OCI-LY1 (cell line): ENCODE results near the gene LAMB2.

Experiments used
- H2AFZ ChIP-seq: fragments of 200-600 bp; sonication (generic), shearing (Covaris generic); 2 replicates; pipeline ENCODE4 v1.6.0; 2014; ENCODE audit warnings: antibody characterized with exemption, mild to moderate bottlenecking, low read length
- H3F3A ChIP-seq: fragments of 200-600 bp; sonication (generic), shearing (Covaris generic); 2 replicates; pipeline ENCODE4 v1.6.0; 2014; ENCODE audit warnings: mild to moderate bottlenecking, antibody characterized with exemption, low read length, moderate library complexity; ENCODE audit not compliant: insufficient read depth
- H3K27ac ChIP-seq: fragments of 200-600 bp; sonication (generic); 2 replicates; pipeline ENCODE4 v1.5.1; 2014; ENCODE audit warnings: low read length, mixed run types, mild to moderate bottlenecking, low read depth; ENCODE audit not compliant: poor library complexity, severe bottlenecking
- H3K27me3 ChIP-seq: fragments of 200-600 bp; sonication (generic); 2 replicates; pipeline ENCODE4 v1.6.0; 2014; ENCODE audit warnings: antibody characterized with exemption, mild to moderate bottlenecking, low read length, moderate library complexity; ENCODE audit not compliant: insufficient read depth
- H3K36me3 ChIP-seq: fragments of 200-600 bp; sonication (generic); 2 replicates; pipeline ENCODE4 v1.6.1; 2014; ENCODE audit warnings: mild to moderate bottlenecking, antibody characterized with exemption, low read length, moderate library complexity, mixed read lengths; ENCODE audit not compliant: insufficient read depth
- H3K4me1 ChIP-seq: fragments of 200-600 bp; sonication (generic); 2 replicates; pipeline ENCODE4 v1.5.1; 2014; ENCODE audit warnings: mild to moderate bottlenecking, low read length, moderate library complexity; ENCODE audit not compliant: insufficient read depth, severe bottlenecking
- H3K4me2 ChIP-seq: fragments of 200-600 bp; sonication (generic), shearing (Covaris generic); 2 replicates; pipeline ENCODE4 v1.6.1; 2014; ENCODE audit warnings: low read length
- H3K4me3 ChIP-seq: fragments of 200-600 bp; sonication (generic); 2 replicates; pipeline ENCODE4 v1.5.1; 2014; ENCODE audit warnings: low read length, low read depth, mild to moderate bottlenecking, mixed read lengths; ENCODE audit not compliant: poor library complexity, severe bottlenecking
- H3K79me2 ChIP-seq: fragments of 200-600 bp; shearing (Covaris generic); 2 replicates; pipeline ENCODE4 v1.6.1; 2016; ENCODE audit warnings: mixed run types, low read length, mixed read lengths; ENCODE audit not compliant: insufficient read depth
- H3K9ac ChIP-seq: fragments of 200-600 bp; sonication (generic), shearing (Covaris generic); 2 replicates; pipeline ENCODE4 v1.6.1; 2014; ENCODE audit warnings: mild to moderate bottlenecking, low read length, mixed read lengths
- H3K9me2 ChIP-seq: fragments of 200-600 bp; sonication (generic), shearing (Covaris generic); 2 replicates; pipeline ENCODE4 v1.6.1; 2014; ENCODE audit warnings: low read depth, mild to moderate bottlenecking, low read length, mixed read lengths
- H3K9me3 ChIP-seq: fragments of 200-600 bp; shearing (Covaris generic); 2 replicates; pipeline ENCODE4 v1.6.1; 2014; ENCODE audit warnings: low read length, mixed read lengths
- H4K20me1 ChIP-seq: fragments of 200-600 bp; sonication (generic), shearing (Covaris generic); 2 replicates; pipeline ENCODE4 v1.6.0; 2016; ENCODE audit warnings: mild to moderate bottlenecking, low read length; ENCODE audit not compliant: insufficient read depth
- CTCF ChIP-seq: fragments of 200-600 bp; sonication (generic), shearing (Covaris generic); IDR thresholded peaks from 2 replicates; pipeline ENCODE4 v1.5.1; 2017; ENCODE audit warnings: mild to moderate bottlenecking, antibody characterized with exemption, low read length, moderate library complexity, mixed read lengths
- EZH2 ChIP-seq: fragments of 200-600 bp; sonication (generic), shearing (Covaris generic); IDR thresholded peaks from 2 replicates; pipeline ENCODE4 v1.8.0; 2017; ENCODE audit warnings: borderline replicate concordance, mixed run types, mild to moderate bottlenecking, antibody characterized with exemption, low read length, moderate library complexity, mixed read lengths

LAMB2 gene

DNA sequence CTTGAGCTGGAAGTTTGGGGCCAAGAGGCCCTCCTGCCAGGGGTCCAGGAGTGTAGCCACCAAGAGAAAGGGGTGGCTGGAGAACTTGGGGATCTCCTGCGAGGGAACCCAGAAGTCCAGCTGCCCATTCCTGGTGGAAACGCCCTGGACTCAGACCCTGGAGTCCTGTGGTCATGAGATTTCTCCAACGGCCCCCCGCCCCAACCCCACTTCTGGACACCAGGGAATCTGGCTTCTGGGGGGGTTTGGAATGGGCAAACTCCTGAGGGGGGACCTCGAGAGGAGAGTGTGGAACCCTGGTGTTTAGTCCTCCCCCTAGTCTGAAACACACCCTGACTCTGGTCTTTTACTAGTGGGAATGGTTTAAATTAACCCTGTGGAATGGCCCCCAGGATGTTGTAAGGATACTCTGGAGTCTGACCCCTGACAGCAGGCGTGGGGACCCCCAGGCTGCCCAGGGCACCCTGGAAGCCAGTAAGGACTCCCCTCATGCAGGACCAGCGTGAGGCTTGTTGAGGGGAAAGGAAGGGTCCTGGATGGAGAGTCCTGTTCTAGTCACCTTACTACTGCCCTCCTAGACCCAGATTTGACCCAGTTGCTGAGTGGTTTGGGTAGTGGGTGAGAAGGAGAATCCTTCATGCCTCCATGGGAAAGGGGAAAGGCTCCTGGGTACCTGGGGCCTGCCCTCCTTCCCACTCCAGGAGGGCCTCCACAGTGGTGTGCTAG is 39.1 kb upstream of the LAMB2 start:
- no peaks in the 10 kb centered on the region for H3F3A ChIP-seq
- TF ChIP-seq EZH2 (no peak), CTCF (no peak)
- H3K4me3 ChIP-seq = peak overlapping the region; percentile 66
- no peaks in the 10 kb centered on the region for H3K36me3 ChIP-seq
- no peaks in the 10 kb centered on the region for H3K9me3 ChIP-seq
- H3K27me3 ChIP-seq = no peaks in the 10 kb centered on the region
- H3K27ac ChIP-seq = no peak overlapping the region
- H3K4me1 ChIP-seq = peaks cover 11% of the 10 kb centered on the region
- no peaks in the 10 kb centered on the region for H3K9me2 ChIP-seq
- peak overlapping the region; percentile 96 for H3K4me2 ChIP-seq
- H2AFZ ChIP-seq = no peak overlapping the region
- no peaks in the 10 kb centered on the region for H4K20me1 ChIP-seq
- no peaks in the 10 kb centered on the region for H3K79me2 ChIP-seq
- H3K9ac ChIP-seq = peak overlapping the region; percentile 67; the same call in 1 of the 2 replicates

DNA sequence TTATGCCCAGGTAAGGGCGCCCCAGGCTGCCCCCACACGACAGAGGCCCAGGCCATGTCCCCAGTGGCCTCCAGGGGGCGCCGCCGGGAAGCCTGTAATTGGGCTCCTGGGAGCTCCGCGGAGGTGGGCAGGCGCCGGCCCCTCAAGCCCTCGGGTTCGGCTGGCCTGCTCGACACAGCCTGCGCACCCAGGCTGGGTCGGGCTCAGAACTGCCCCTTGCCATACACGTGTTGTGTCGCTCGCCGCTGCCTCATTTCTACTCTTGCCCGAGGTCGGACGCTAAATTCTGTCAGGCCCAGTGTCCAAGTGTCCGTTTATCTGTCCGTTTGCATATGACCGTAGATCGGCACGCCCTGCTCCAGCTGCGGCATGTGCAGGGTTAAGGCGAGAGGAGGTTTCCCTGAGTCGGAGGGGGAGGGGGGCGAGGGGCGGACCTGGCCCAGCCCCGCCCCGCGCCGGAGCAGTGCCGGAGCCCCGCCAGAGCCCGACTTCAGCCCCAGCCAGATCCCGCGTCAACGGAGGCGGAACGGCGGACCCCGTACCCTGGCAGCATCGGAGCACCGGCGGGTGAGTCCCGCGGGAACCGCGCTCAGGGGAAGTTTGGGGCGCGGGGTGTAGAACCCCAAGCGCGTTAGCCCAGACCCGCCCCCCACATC is 38.4 kb upstream of the LAMB2 start, which contains the start of gene KLHDC8B:
TSS of gene KLHDC8B (plus strand) at position 480 of the 656 bp plus-strand sequence. CDS start 1,172 bp downstream, outside the sequence.
- no peaks in the 10 kb centered on the region for H3K9me3 ChIP-seq
- H4K20me1 ChIP-seq = no peaks in the 10 kb centered on the region
- peak within 1 kb of the TSS; percentile 66 for H3K4me3 ChIP-seq
- no peaks in the 10 kb centered on the region for H3K36me3 ChIP-seq
- no peaks in the 10 kb centered on the region for H3F3A ChIP-seq
- peaks cover 18% of the 10 kb centered on the region for H3K4me1 ChIP-seq
- H3K4me2 ChIP-seq = peak within 1 kb of the TSS; percentile 96
- H2AFZ ChIP-seq = no peak within 1 kb of the TSS
- no peaks in the 10 kb centered on the region for H3K9me2 ChIP-seq
- no peaks in the 10 kb centered on the region for H3K79me2 ChIP-seq
- TF ChIP-seq CTCF (peak; percentile 93), EZH2 (no peak)
- H3K27me3 ChIP-seq = no peaks in the 10 kb centered on the region
- H3K9ac ChIP-seq = peak within 1 kb of the TSS; percentile 67
- no peak within 1 kb of the TSS for H3K27ac ChIP-seq

DNA sequence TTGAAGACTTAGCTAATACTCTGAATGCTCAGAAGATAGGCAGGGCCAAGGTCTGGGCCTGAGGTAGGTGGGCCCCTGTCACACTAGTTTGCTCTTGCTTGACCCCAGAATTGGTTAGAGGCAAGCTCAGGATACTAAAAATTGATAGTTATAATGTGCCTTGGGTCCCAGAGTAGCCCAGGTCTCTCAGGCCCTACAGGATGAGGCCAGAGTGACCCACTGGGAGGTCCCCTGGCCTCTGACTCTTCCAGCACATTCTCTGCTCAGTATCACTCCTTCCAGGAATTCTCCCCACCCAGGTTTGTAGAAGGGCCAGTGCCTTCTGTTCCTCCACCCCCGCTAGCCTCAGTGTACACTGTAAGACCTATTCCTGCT is 37.9 kb upstream of the LAMB2 start:
- H3K4me1 ChIP-seq = peaks cover 18% of the 10 kb centered on the region
- no peaks in the 10 kb centered on the region for H4K20me1 ChIP-seq
- no peak overlapping the region for H2AFZ ChIP-seq
- peak overlapping the region; percentile 66 for H3K4me3 ChIP-seq
- no peaks in the 10 kb centered on the region for H3K9me2 ChIP-seq
- no peak for TF ChIP-seq EZH2
- no peak for TF ChIP-seq CTCF
- H3K27ac ChIP-seq = no peak overlapping the region
- no peaks in the 10 kb centered on the region for H3F3A ChIP-seq
- no peaks in the 10 kb centered on the region for H3K9me3 ChIP-seq
- no peaks in the 10 kb centered on the region for H3K27me3 ChIP-seq
- H3K4me2 ChIP-seq = peak overlapping the region; percentile 96
- H3K9ac ChIP-seq = peak overlapping the region; percentile 29; the same call in 1 of the 2 replicates
- H3K79me2 ChIP-seq = peaks cover 1% of the 10 kb centered on the region
- H3K36me3 ChIP-seq = no peaks in the 10 kb centered on the region
